ENCODE data around the gene ADAMTS3.

ADAMTS3 gene

GRCh38 chr4:72290737-72291136 lies 278.3 kb downstream of the ADAMTS3 start:
- no peak for DNase-seq (ENCODE audit: low spot score)

DNA sequence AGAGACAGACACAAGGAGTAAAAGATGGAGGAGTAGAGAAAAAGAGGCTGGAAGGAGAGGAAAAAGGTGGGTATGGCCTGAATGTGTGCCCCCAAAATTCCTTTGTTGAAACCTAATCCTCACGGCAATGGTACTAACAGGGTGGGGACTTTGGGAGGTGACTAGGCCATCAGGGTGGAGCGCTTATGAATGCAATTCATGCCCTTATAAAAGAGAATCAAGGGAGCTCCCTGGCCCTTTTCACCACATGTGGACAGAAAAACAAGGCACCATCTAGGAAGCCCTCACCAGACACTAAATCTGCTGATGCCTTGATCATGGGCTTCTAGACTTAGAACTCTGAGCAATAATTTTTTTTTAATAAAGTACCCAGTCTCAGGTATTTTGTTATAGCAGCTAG lies 282.1 kb downstream of the ADAMTS3 start:
- DNase-seq (ENCODE audit: low spot score): no peak

GRCh38 chr4:72286185-72286584 lies 282.8 kb downstream of the ADAMTS3 start:
- no peak for DNase-seq (ENCODE audit: low spot score)

DNA sequence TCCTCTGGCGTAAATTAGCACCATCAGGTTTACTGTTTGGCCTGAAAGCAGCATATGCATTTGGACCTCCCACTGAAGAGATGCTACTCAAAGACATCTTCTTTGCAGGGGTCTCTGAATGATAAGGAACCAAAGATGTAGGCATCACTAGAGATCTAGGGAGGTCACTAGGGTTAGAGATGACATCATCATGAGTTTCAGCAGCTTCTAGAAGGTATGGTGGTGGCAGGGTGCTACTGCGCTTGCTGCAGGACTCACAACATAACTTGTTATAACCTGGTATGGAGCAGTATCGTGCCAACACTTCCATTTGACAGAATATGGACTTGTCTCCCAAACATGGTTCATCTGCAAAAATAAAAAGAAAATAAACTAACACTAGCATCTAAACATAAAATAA lies 285.7 kb downstream of the ADAMTS3 start:
- no peak for DNase-seq (ENCODE audit: low spot score)

- DNase-seq (ENCODE audit: low spot score): no peak
Measured at GRCh38 chr4:72280252-72280651, 288.8 kb downstream of the ADAMTS3 start.

DNA sequence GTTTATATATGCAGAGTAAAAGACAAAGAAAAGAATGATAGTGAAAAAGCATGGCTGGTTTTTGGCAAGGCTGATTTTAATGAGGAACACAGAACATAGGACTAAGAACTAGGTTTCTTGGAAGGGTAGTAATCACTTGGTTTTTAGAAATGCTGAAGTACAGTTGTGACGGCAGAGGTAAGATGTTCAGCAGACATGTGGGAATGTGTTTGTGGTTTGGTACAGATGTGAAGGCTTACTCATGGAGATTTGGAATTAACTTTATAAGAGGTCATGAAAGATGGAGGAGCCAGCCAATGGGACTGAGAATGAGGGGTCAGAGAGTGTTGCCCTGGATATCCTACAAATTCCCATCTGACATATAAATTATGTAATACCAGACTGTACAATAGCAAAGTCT lies 293.6 kb downstream of the ADAMTS3 start:
- no peak for DNase-seq (ENCODE audit: low spot score)

- no peak for DNase-seq (ENCODE audit: low spot score)
Measured at GRCh38 chr4:72274251-72274650, 294.8 kb downstream of the ADAMTS3 start.

GRCh38 chr4:72255269-72255668 lies 313.8 kb downstream of the ADAMTS3 start:
- DNase-seq (ENCODE audit: low spot score): no peak

- no peak for DNase-seq (ENCODE audit: low spot score)
Measured at GRCh38 chr4:72243641-72244040, 325.4 kb downstream of the ADAMTS3 start.

DNA sequence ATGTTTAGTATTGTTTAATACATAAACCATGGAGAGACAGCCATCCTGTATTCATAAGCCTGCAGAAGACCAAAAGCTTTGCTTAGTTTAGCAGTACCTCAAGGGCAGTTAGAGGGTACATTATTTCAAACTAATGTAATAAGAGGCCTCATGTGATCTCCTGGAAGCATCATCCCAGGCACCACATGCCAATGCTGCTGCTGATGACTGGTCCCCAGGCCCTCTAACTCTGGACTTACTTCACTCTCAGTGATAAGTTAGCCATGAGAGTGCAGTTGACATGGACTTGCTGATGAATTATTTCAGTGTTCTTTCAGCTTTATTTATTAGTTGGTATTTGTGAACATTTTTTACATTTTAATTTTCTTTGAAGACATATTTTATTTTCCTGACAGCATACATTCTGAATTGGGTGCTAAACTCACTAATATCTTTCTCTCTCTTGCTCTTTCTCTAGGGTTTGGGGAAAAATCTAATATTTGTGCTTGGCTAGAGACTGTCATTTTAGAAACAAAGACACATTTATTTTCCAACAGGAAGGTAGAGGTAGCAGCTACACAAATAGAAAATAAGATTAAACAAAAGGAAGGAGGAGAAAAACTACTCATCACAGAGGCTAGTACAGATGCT lies 329.4 kb downstream of the ADAMTS3 start:
- no peak for DNase-seq (ENCODE audit: low spot score)
